Measurements from ENCODE around the gene ST6GALNAC2.

- TF ChIP-seq CTCF (IDR thresholded peaks at IDR 0.05) (no peak), POLR2A (IDR thresholded peaks at IDR 0.05) (no peak)
Measured at GRCh38 chr17:76567634-76568432, 17.8 kb downstream of the ST6GALNAC2 start.
